SIG-M5 treated with dmso at 0.1 percent for 504 hours (cell line): ENCODE results near the gene PARD6B.
A peak's percentile ranks its signal among the peaks of the same experiment; 100 is the strongest.

Experiments
- DNase-seq: peaks from one replicate; lab custom pipeline; 2025; ENCODE audit not compliant: unreplicated experiment; lab: John Stamatoyannopoulos, UW

Gene PARD6B

GRCh38 chr20:50723672-50724071 is 7.7 kb upstream of the PARD6B start:
- no peak for DNase-seq

GRCh38 chr20:50724112-50724725 is 7.2 kb upstream of the PARD6B start:
- no peak for DNase-seq

GRCh38 chr20:50724851-50725723 is 6.3 kb upstream of the PARD6B start:
- DNase-seq: peak; percentile 73

GRCh38 chr20:50725724-50726005 is 5.7 kb upstream of the PARD6B start:
- no peak for DNase-seq

GRCh38 chr20:50726955-50727791 is 4.2 kb upstream of the PARD6B start:
- no peak for DNase-seq

- DNase-seq: no peak
These were observed 3.4 kb upstream of the PARD6B start for GRCh38 chr20:50727792-50728485.

- DNase-seq: no peak
These were observed 2.8 kb upstream of the PARD6B start for GRCh38 chr20:50728486-50728980.

GRCh38 chr20:50728981-50729874 is 2.2 kb upstream of the PARD6B start:
- DNase-seq: peak; percentile 65

GRCh38 chr20:50729901-50730764 is 1.2 kb upstream of the PARD6B start:
- DNase-seq: peak; percentile 90

- peak; percentile 92 for DNase-seq
These were observed 670 bp upstream of the PARD6B start for GRCh38 chr20:50730765-50731054.

- peak; percentile 94 for DNase-seq
These were observed 730 bp downstream of the PARD6B start for GRCh38 chr20:50731930-50732690.

GRCh38 chr20:50733644-50734349 is 2.4 kb downstream of the PARD6B start:
- peak; percentile 74 for DNase-seq

- DNase-seq: no peak
These were observed 3.6 kb downstream of the PARD6B start for GRCh38 chr20:50734730-50735679.

GRCh38 chr20:50735813-50736212 is 4.4 kb downstream of the PARD6B start:
- peak; percentile 93 for DNase-seq

GRCh38 chr20:50737352-50737751 is 6.0 kb downstream of the PARD6B start:
- no peak for DNase-seq

- DNase-seq: no peak
These were observed 11.7 kb downstream of the PARD6B start for GRCh38 chr20:50743087-50743486.
